Embryonic facial prominence (tissue), 1 donor: ENCODE results near the gene PGLYRP2.
"Not testable (repeated sequence)": the region's sequence is repeated elsewhere in the genome, so short reads cannot be mapped to it uniquely, and the experiment has no call there.

Experiments
- DNase-seq: peaks from one replicate; pipeline ENCODE4 v3.0.0-alpha.2; 2016; ENCODE audit errors: extremely low spot score

Gene PGLYRP2, protein sequence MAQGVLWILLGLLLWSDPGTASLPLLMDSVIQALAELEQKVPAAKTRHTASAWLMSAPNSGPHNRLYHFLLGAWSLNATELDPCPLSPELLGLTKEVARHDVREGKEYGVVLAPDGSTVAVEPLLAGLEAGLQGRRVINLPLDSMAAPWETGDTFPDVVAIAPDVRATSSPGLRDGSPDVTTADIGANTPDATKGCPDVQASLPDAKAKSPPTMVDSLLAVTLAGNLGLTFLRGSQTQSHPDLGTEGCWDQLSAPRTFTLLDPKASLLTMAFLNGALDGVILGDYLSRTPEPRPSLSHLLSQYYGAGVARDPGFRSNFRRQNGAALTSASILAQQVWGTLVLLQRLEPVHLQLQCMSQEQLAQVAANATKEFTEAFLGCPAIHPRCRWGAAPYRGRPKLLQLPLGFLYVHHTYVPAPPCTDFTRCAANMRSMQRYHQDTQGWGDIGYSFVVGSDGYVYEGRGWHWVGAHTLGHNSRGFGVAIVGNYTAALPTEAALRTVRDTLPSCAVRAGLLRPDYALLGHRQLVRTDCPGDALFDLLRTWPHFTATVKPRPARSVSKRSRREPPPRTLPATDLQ

DNA sequence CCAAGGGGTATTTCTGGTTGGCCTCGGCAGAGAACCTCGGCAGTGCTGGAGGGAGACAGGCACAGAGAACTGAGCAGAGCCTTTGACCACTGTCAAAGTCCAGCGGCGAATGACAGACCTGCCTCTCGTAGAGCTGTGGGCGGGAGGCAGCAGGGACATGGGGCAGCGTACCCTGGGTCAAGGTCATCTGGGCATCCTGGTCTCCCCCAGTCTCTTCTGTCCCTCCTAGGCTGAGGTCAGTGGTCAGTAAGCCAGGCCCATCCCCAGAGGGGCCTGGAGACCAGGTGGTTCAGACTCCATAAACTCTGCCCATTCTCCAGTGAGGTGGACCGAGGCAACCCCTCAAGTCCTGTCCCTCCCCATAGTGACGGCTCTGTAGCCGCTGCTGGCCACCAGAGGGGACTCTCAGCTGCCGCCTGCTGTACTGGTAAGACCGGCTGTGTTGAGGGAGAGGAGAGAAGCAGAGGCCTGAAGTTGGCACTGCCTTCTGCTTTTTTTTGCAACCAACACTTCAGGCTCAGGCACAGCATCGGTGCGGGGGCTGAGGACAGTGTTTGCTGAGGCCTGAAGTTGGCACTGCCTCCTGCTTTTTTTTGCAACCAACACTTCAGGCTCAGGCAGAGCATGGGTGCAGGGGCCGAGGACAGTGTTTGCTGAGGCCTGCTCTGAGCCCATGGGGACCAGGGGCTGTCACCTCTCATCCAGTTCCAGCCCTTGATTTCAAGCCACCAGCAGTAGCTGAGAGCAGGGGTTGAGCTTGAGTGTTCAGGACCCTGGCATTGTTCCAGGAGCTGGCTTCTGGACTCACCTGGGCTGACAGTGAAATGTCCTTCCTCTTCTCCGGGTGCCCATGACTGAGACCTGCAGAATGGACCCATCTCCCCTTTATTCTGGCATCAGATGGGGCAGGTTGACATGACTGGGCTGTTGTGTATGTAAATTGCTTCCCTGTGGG lies at the start of gene PGLYRP2:
Gene PGLYRP2 (minus strand): TSS at position 111 of the 955 bp plus-strand sequence. CDS start 130 bp downstream, outside the sequence.
- DNase-seq: no peak

DNA sequence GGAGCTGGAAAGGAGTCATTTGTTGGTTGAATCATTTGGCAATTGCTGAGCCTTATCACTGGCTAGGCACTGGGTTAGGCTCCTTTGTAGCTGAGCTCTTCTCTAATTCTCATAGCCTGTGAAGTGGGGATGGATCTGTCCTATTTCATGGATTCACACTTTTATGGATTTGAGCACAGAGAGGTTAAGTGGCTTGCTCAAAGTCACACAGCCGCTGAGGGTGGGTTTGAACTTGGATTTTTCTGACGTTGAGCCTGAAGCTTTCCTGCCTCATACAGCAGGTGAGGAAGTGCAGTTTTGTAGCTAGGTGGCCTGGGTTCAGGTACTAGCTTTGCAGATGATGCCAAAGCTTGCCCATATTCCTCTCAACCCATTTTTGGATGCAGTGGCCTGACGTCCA lies 48.4 kb upstream of the PGLYRP2 start:
- no peak for DNase-seq

DNA sequence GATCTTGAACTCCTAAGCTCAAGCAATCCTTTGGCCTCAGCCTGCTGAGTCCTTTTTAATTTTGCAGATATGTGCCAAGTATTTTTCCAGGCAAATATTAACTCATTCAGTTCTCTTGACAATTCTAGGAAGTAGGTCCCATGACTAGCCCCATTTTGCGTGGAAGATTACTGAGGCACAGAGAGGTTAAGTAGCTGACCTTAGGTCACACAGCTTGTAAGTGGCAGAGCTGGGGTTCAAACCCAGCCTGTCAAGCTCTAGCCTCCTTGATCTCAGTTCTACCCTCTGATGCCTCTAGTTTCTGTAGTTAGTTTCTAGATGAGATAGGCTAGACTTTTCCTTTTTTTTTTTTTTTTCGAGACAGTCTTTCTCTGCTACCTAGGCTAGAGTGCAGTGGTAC lies 47.1 kb upstream of the PGLYRP2 start:
- DNase-seq: no peak

DNA sequence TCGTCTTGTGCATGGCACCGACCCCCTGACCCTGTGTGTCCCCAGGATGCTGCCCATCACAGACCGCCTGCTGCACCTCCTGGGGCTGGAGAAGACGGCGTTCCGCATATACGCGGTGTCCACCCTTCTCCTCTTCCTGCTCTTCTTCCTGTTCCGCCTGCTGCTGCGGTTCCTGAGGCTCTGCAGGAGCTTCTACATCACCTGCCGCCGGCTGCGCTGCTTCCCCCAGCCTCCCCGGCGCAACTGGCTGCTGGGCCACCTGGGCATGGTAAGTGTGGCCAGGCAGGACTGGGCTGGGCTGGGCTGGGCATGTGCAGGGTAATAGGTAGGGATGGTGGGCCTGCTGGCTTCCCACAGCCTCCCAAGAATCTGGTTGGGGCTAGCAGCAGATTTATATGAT lies 46.0 kb upstream of the PGLYRP2 start:
- DNase-seq: no peak

DNA sequence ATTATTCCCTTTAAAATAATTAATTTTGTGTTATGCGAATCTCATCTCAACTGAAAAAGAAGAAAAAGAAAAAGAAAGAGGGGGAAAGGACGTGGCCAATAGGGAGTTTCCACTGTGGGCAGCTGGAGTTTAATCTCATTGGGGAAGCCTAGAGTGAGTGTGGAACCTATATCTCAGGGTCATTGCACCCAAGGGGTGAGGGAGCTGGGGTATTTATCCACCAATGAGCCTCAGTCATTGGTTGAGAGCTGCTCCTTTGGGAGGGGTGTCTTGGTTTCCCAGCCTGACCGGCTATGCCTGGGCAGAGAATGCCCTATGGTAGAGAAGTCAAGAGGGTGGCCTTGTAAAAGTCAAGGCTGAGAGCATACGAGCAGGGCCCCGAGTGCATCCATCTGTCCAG lies 45.5 kb upstream of the PGLYRP2 start:
- DNase-seq: no peak

DNA sequence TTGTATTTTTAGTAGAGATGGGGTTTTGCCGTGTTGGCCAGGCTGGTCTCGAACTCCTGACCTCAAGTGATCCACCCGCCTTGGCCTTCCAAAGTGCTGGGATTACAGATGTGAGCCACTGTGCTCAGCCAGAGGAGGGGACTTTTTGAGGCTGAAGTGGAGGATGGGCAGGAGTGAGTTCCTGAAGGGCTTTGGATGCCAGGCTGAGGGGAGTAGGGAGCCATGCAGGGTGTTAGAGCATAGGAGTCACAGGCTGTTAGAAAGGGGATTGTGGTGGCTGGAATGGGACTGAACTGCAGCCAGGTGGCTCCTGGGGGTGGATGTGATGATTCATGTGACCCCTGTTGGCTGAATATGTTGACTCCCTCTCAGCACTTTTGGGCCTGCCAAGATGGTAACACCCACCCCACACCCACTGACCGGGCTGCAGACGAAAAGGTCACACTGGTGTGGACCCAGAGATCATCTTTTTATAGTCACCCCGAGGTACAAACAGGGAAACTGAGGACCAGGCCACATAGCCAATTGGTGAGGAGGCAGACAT lies 40.2 kb upstream of the PGLYRP2 start:
- DNase-seq: no peak

DNA sequence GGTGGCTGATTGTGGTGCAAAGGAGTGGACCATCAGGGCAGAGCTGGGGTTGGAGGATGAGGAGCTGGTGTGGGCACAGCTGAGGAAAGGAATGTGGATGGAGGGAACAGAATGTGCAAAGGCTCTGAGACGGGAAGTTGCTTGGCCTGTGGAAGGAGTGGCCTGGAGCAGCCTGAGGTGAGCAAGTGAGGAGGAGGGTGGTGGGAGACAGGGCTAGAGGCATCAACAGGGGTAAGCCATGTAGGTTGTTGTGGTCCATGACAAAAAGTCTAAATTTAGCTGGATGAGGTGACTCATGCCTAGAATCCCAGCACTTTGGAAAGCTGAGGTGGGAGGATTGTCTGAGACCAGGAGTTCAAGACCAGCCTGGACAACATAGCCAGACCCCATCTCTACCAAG lies 38.5 kb upstream of the PGLYRP2 start:
- no peak for DNase-seq

DNA sequence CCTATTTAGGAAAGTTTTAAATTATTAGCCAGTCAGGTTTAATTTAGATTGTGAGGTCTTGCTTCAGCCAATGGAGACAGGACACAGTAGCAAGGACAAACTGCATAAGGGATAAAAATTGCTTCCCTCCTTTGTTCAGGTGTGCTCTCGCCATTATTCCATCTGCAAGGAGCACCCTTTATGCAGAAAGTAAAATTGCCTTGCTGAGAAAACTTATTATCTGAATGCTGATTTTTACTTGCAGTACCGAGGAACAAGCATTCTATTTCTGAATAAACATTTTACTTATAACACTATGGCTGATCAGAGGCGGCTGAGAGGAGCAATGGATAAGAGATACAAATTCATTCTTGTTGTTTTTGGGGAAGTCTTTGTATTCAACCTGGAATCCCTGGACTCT lies 37.1 kb upstream of the PGLYRP2 start:
- DNase-seq: no peak

DNA sequence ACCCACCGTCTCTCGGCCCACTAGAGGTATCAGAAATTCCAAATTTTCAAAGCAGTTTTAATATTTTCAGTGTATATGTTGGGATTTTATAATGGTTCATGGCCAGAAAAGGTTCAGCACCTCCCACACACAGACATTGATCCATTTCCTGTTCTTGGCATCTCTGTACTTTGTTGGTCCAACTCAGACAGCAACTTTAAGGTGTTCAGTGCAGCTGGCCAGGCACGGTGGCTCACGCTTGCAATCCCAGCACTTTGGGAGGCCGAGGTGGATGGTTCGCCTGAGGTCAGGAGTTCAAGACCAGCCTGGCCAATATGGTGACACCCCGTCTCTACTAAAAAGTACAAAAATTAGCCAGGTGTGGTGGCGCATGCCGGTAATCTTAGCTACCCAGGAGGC lies 35.9 kb upstream of the PGLYRP2 start:
- DNase-seq: not testable (repeated sequence)

DNA sequence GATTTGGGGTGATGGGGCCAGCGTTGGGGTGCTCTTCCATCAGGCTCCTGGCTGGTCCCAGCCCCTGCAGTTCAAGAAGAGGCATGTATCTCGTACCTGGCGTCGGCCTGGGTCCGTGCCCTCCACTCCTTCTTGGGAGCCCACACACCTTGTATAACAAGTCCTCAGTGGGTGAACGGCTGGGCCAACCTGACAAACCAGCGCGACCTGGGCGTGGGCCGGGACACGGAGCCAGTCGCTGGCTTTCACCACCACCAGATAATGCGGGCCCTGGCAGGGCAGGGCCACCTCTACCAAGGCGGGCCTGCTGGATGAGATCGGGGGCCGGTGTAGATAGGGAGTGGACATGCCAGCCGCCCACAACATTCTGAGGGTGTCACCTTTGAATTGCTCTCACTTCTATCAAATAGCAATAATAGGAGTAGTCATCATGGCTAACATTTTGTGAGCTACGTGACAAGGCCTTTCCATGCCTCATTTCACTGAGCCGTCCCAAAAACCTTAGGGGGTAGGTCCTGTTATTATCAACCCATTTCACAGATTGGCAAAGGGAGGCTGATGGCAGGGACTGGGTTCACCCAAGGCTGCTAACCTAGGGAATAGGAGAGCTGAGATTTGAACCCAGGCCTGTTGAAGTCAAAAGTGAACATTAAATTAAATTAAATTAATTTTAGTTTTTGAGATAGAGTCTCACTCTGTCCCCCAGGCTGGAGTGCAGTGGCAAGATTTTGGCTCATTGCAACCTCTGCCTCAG lies 32.5 kb upstream of the PGLYRP2 start:
- no peak for DNase-seq

DNA sequence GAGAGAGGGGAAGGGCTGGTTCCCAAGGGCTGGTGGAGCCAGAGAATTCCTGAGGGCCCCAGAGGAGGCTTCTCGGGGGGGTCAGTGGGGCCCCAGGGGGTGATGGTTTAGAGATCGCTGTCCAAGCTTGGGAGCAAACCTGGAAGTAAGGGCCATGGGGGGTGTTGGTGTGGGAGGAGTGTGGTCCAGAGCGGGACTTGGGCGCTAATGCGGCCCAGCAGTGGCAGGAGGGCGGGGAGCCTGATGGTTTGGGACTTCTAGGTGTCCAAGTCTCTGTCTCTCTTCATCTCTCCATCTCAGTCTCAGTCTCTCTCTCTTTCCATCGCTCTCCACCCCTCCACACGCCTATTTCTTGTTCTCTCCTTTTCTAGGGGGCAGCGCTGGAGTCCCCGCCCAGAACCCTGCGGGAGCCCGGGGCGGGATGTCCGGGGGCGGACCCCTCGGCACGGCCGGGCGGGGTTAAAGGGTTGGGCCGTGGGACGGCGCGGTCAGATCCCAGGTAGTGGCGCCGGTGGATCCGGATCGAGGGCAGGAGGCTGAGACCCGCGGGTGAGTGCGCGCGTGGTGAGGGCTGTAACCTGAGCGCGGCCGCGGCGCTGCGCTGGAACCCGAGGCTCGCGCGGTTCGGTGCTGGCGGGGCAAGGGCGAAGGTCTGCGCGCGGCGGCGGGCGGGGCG lies 28.9 kb upstream of the PGLYRP2 start, which contains the start of gene CYP4F22:
Gene CYP4F22 (plus strand): TSS at position 491 of the 676 bp plus-strand sequence. CDS start 16,812 bp downstream, outside the sequence.
- DNase-seq: no peak

DNA sequence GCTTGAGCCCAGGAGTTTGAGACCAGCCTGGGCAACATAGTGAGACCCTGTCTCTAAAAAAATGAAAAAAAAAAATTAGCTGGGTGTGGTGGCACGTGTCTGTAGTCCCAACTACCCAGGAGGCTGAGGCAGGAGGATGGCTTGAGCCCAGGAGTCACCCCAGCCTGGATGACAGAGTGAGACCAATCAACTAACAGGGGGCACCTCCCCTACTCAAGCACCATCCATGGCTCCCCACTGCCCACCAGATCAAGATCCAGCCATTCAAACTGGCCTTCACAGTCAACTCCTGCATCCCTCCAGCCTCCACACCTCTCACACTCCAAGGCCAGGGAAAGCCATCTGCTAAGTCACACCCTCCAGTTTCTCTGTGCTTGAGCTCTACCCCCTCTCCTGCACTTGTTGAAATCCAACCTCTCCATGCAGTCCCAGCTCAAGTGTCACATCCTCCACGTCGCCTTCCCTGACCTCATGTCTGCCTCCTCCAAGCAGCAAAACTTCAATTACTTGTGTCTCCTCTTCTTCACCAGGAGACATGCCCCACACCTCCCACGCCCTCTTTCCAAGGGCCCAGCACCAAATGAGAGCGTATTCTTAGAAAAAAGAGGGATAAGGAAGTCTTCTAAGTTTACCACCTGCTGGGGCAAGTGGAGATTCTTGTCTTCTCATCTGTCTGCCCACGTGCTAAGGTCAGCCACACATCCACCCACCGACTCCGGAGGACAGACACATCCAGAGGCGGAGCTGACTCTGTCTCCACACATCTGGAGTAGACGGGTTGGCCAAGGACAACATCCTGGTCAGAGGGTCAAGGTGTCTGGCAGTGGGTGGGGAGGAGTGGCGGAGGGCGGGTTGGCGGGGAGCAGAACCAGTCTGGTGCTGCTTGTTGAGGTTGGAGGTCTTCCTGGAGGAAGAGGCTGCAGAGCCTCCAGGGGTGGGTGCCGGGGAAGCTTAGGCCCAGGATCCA lies 28.1 kb upstream of the PGLYRP2 start:
- DNase-seq: no peak

DNA sequence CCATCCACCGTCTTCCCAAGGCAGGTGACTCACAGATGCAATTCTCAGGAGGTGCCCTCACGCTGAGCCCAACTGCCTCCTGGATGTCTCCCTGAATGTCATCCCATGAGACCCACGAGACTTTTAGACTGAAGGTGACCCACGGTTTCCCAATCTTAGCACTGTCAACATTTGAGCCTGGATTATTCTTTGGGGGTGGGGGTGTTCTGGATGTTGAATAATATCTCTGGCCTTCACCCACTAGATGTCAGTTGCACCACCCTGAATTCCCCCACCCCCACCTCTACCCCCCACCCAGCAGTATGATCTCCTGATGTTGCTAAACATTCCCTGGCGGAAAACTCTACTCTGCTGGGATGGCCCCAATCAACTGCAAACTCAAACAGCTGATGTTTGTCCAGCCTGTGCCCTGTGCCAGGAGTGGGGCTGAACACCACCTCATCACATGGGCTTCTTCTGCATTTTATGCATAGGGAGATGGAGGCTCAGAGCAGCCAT lies 26.8 kb upstream of the PGLYRP2 start:
- no peak for DNase-seq

DNA sequence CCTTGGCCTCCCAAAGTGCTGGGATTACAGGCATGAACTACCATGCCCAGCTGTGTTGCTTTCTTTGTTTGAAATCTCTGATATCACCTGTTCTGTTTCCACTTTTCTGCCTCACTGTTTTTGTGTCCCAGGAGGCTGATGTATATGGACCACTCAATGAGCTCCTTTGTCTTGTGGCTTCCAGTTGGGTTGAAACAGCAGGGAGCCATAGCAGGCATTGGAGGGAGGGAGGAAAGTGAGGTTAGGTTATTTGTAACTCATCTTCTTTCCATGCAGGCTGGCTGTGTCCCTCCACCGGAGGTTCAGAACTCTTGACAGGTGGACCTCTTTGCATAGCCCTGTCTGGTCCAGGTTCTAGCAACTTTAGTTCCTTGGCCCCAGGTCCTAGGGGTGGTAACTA lies 23.0 kb upstream of the PGLYRP2 start:
- DNase-seq: no peak

DNA sequence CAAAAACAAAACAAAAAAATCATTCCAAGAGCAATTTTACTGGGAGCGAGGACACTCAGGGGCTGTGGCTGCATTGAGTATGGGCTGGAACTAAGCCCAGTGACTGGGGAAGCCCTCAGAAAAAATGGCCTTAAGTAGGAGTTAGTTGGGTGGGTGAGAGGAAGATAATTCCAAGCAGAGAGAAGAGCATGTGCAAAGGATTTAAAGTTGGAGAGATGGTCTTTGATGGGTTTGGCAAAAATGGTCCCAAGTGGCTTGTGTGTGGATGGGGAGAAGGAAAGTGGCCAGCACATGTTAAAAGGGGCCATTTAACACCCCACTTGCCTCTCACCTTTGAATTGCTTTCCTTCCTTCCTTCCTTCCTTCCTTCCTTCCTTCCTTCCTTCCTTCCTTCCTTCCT lies 22.3 kb upstream of the PGLYRP2 start:
- DNase-seq: no peak

DNA sequence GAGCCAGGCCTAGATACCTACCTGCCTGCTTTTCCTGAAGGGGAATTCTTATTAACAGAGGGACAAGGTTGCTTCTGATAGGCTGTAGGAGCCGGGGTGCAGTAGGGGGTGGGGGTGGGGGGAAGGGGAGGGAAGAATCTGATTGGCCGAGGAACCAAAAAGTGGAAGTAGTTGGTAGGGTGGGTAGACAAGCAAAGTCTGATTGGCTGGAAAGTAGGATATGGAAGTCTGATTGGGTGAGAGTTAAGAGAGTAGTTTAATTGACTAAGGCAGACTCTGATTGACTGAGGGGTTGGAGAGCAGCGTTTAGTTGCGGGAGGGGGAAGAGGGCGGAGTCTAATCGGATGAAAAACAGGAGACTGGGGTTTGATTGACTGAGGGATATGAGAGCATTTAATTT lies 19.6 kb upstream of the PGLYRP2 start:
- no peak for DNase-seq

DNA sequence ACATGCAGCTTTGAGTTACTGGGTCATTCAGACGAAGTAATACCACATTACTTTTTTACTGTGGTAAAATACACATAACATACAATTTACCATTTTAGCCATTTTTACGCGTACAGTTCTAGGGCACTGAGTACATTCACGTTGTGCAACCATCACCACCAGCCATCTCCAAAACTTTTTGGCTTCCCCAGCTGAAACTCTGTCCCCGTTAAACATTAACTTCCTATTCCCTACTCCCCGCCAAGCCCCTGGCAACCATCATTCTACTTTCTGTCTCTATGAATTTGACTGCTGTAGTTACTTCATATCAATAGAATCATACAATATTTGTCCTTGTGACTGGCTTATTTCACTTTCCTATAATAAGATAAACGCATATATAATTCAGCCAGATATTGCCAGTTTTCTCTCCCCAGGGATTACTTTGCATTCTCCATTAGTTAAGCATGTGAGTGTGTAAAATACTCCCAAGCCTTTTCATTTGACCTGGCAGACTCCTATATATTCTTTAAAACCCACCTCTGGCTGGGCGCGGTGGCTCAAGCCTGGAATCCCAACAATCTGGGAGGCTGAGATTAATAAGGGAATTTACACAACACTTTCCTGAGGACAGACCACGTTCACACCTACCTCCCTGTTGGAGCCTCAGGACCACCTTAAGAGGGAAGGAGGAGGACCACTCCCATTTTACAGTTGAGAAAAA lies 19.0 kb upstream of the PGLYRP2 start:
- DNase-seq: no peak

DNA sequence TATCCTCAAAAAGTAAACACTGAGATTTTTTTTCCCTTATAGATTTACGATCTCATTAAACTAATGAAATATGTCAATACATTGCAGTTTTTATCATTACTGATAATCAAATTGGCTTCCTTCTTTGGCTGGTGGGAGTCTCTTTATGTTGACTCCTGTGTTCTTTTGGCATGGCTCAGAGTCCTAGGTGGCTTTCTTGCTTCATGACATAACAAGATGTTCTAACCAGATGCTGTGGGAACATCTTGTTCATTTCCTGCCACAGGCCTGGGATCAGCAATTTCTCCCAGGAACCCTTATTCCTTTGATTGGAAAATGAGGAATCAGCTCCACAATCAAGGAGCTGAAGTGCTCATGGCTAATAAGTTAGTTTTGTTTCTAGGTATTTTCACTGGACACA lies 15.8 kb upstream of the PGLYRP2 start:
- DNase-seq: no peak
